ENCODE results near the gene MARCHF9.

The MARCHF9 gene

DNA sequence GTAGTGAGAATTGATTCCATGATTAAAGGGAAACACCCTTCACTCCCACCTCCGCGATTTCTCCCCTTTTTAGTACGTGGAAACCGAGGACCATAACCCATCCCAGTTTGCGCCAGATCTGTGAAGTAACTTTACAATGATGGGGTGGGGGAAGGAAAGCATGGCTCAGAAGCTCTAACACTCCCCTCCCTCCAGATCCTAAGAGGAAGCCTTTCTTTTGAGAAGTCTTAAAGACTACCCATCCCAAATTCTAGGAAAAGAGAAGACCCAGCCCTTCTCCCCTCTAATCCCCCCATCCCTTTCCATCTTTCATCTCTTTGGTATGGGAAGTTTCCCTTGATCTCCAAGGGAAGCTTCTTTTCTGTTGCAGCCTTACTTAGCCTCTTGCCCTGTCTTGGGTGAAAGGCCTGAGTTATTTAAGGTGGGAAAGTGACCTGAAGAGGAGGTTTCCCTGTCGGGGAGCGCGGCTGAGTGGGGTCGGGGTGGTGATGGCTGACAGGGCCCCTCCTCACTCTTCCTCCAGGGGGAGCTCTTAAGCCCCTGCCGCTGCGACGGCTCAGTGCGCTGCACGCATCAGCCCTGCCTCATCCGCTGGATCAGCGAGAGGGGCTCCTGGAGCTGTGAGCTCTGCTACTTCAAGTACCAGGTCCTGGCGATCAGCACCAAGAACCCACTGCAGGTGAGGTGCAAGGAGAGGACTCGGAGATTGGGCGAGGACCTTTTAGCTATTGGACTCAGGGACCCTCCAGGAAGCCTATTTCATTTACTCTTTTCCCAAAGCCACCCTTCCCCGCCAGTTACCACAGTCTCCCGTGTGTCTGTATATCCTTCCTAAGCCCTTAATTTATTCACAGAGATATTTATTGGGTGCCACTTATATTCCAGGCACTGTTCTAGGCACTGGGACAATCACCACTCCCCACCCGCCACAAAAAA lies 1.8 kb downstream of the MARCHF9 start:
- DNase-seq = no peak

DNA sequence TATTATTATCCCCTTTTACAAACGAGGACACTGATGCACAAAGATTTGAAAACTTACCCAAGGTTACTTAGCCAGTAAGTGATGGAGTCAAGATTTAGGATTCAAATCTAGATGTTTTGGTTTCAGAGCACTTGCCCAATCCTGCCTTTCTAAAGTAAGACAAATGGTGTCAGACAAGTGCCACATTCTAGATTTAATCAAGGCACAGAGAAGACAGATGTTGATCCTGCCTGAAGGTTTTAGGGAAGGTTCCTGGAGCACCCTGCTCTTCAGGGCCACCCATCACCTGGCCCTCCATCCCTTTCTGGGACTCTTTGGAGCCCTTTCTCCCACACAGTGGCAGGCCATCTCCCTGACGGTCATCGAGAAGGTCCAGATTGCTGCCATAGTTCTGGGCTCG lies 2.9 kb downstream of the MARCHF9 start:
- DNase-seq = no peak

DNA sequence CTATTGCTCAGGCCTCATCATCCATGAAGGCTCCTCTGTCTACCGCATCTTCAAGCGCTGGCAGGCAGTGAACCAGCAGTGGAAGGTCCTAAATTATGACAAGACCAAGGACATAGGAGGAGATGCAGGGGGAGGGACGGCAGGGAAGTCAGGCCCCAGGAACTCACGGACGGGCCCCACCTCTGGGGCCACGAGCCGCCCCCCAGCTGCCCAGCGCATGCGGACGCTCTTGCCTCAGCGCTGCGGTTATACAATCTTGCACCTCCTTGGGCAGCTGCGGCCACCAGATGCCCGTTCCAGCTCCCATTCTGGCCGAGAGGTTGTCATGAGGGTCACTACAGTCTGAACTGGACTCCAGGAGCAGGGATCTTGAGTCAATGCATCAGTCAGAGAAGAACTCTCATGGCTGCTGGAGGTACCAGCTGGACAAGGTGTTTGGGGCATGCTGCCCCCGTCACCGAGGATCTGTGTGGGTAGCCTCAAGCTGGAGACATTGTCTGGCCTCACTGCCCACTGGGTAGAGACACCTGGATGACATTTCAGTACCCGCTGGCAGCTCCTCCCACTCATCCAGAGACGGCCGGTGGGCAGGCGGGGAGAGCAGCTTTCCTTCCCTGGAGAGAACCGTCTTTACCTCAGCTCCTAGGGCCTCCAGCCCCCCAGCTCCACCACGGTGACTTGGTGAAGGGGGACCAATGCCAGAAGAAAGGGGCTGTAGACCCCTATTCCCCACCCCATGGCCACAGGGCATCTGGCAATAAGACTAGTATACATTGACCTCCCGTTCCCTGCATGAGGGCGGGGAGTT lies 3.9 kb downstream of the MARCHF9 start:
- no peak for DNase-seq

GRCh38 chr12:57759360-57759980 lies 4.6 kb downstream of the MARCHF9 start:
- no peak for DNase-seq

DNA sequence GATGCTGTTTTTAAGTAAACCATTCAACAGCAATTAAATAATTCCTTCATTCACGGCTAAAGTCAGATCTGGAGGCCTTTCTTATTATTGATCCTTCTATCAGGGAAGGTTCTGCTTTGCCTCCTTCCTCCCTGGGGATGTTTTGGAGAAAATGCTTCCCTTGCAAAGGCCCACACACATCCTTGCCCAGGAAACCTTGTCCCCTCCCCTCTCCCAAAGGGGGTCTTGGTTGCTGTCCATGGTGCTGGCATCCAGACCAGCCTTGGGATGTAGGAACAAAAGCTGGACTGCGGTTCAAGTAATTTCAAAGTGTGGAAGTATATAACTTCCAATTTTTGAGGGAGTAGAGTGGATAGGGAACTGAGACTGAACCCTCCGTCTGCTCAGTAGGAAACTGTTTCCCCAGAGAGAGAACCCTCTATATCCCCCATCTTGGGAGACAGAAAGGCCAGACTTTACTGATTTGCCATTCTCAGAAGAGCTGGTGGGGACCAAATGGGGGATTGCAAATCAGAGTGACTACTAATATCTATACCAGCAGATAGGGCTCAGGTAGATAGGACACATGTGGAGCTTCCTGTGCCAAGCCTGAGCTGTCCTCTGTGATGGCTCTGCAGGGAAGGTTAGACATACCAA lies 5.6 kb downstream of the MARCHF9 start:
- DNase-seq = no peak

GRCh38 chr12:57761391-57761998 lies 6.6 kb downstream of the MARCHF9 start:
- DNase-seq = no peak

- no peak for DNase-seq
Observed at GRCh38 chr12:57762463-57762862, 7.6 kb downstream of the MARCHF9 start.

DNA sequence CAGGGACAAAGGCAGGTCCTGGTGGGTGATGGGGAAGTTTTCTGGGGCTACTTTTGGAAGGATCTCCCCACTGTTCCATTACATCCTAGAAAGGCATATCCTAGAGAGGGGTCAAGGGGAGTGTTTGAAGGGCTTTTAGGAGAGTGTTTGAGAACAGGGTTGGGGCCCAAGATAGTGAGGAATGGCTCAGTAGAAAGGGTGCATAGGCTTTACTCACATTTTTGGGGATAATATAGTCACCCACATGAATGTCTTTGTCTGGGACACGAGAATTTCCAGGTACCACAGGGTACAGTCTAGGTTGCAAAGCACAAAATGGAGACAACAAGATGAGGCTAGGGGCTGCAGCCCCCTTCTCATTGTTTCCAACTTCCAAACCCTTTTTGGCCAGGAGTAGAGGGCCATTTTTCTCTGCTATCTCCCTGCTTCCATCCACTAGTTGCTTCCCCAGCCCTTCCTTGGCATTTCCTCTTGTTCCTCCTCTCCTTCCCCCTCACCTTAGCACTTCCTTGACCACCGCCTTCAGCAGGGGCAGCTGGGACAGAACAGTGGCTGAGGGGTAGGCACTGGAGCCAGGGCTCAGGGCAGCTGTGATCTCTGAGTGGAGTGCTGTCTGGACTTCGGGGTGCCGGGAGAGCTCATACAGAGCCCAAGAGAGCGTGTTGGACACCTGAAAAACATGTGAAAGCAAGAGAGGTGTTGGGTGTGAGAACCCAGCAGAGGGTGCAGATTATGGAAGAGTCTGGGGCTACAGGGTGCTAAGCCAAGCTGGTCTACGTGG lies 9.2 kb downstream of the MARCHF9 start:
- no peak for DNase-seq

- DNase-seq = no peak
Observed at GRCh38 chr12:57764662-57765002, 9.7 kb downstream of the MARCHF9 start.

DNA sequence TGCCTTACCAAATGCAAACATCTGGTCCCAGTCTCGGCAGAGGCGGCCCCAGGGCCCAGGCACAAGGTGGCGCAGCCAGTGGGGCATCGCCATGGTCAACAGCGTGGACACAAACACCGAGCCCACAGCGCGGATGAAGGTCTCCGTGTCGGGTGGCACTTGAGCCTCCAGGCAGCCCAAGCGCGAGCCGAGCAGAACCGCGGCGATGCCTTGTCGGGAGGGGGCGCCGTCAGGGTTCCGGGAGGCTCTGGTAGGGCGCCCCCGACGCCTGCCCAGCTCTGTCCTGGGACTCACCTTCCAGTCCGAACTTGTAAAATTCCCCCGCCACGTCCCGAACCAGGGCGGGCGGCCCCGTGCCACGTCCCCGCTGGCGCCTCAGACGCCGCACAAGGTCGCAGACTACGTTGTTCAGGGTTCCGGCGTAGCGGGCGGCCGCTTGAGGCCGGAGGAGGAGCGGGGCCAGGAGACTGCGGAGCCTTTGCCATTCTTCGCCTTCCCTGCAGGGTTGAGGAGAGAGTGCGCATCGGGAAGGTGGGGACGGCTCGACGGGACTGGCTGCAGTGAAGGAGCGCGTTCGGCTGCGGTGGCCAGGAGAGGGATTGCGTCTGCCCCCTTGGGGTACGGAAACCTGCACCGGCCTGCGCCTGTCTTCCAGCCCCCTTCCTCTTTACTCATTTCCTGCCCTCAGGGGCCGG lies 10.2 kb downstream of the MARCHF9 start:
- DNase-seq = no peak

DNA sequence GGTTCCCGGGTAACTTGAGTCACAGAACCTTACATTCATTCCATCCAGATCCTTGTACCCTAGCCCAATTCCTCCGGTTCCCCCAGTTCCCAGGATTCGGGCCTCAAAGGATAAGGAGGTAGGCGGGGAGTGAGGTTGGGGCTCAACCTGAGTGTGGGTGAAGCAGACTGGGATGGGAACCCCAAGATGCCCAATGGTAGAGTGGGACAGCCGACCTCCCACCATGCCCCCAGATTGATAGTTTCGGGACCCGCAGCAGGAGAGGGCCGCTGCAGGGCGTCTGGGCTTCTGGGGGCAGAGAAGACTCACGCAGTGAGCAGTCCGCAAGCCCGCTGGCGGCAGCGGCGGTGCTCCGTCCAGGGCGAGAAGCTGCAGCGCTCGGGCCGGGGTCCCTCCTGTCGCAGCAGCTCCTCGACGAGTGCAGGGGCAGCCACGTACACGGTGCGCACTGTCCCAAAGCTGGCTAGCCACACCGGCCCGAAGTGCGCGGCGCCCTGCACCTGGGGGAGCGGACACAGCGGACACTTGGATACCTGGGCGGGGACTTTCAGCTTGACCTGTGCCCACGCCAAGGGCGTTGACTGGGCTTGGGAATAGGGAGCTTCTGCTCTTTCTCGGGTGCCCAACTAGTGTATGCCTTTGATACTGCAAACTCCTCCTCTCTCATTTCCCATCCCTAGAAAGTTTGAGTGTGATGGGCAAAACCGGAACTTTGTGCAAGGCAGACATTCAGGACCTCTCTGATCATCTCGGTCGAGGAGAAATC lies 11.0 kb downstream of the MARCHF9 start:
- no peak for DNase-seq

DNA sequence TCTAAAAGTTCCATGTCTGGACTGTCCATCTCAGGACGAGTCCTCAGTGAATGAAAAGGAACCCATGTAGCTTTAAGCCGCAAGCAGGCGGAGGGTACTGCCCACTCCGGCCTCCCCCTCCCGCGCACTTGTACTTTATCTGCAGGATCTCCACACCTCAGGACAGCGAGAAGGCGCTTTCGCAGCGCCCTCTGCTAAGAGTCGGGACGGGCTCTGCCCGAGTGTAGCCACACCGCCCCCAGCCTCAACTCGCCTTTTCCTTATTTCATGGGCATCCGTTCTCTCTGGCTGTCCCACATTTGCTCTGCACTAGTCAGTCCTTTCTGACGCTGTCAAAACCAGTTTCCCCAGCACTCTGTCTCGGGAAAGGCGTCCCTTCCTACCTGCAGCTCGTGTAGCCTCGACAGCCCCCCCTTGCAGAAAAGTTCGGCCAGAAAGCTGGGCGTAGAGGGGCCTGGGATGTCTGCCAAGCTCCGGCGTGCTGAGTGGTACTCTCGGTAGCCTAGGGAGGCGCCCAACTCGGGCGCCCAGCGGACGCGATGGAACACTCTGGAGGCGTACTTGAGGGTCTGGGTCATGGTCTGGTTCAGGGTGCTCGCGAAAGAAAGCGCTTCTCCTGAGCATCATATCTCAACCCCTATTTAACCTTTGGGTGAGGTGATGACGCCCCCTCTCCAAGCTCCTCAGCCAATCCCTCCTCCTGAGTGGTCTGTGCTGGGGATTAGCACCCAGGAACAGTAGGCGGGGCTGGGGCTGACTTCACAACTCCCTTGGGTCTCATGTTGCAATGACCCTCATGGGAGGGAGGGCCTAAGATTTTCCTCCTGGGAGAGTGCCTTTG lies 11.8 kb downstream of the MARCHF9 start, which contains the start of gene CYP27B1:
CYP27B1 (minus strand) TSS at position 615 of the 841 bp plus-strand sequence; CDS start at position 578, 37 bp downstream.
- no peak for DNase-seq

DNA sequence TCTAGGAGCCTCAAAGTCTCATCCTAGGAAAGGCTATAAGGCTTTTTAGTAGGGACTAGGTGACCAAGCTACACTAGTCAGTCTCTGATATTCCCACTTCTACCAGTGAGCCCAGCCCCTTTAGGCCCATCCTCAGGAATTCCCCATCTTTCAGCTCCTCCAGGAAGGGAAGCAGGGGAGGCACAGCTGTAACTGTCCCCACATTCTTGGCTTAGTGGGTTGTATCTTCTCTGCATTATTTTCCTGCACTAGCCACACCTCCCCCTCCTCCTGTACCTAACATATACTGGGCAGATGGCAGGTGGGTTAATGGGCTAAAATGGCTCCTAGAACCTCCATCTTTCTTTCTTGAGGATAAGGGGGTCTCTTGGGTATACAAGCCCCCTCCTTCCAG lies 12.4 kb downstream of the MARCHF9 start:
- DNase-seq = no peak

- DNase-seq = no peak
Observed at GRCh38 chr12:57767876-57768275, 13.0 kb downstream of the MARCHF9 start.

GRCh38 chr12:57769594-57769993 lies 14.7 kb downstream of the MARCHF9 start:
- no peak for DNase-seq

GRCh38 chr12:57770734-57771133 lies 15.8 kb downstream of the MARCHF9 start:
- DNase-seq = no peak

DNA sequence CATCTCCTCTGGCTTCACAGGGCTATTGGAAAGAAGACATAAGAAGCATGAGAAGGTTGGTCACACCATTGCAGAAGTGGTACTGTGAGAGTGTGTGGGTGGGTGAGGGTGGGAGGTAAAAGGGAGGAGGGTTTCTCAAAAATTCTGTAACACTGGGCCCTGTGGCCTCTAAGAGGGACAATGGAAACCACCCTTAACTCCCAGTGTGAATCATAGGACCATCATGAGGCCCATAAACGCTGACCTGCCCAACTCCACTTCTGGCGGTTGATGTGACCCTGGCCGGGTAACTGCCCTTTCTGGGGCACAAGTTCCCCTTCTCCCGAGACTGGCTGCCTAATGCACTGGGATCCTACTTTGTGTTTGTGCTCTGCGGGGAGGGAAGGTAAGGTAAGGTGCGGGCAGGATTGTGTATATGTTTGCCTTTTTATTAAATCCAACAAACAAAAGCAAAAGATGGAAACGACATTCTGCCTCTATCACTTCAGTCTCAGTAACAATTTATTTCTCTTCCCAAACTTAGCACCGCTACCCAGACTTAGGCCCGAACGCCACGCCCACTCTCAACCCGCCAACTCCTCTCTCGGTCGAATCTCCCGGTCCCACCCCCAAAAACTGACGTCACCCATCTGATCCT lies 16.5 kb downstream of the MARCHF9 start:
- DNase-seq = peak; percentile 75

DNA sequence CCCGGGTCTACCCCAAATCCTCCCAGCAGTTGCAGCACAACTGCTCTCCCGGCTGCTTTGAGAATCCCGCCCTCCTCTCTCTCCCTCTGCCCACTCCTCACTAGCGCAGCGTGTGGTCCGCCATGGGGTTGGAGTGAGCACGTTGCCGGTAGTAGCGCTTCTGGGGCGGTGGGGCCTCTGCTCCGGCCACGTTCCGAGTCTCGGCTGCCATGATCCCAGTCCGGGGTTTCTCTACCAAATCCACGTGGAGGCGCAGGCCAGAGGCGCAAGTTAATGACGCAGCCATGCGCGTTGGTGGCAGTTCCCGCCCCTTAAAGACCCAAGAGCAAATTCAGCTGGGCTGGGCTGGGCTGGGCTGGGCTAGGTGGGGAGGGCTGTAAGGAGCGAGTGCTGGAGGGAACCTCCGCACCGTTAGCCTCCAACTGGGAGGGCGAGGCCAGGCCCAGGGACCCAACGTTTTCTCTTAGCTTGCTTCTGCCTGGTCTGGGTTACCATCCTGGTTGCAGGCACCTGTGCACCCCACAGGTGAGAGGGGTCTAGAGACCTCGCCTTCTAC lies 17.0 kb downstream of the MARCHF9 start, which contains the start of gene METTL1:
METTL1 (minus strand) TSS at position 233 of the 556 bp plus-strand sequence; CDS start at position 211, 22 bp downstream.
- peak; percentile 94 for DNase-seq
